SK-N-SH (cell line): Measurements from ENCODE around the gene HOXC5. TPM values are rescaled to one million over a fixed set of nuclear protein-coding genes. Genes with fewer than 3 reads are reported as not detected.

Experiments
- CTCF ChIA-PET: fragments of 300-600, 350-600 bp; formaldehyde crosslinking; extraction: SDS; loops from one replicate; lab custom pipeline; 2021; lab: Yijun Ruan, JAX
- POLR2A ChIA-PET: fragments of 350-600 bp; sonication (Branson Sonifier 250); formaldehyde crosslinking; extraction: SDS; loops from one replicate; lab custom pipeline; 2020; ENCODE audit warnings: antibody characterized with exemption, inconsistent platforms; lab: Yijun Ruan, JAX
- DNase-seq: peaks from one replicate; pipeline ENCODE4 v3.0.0; 2012
- H2AFZ ChIP-seq: fragments of 200-600 bp; sonication (generic); 2 replicates; pipeline ENCODE4 v1.8.1; 2016; ENCODE audit warnings: antibody characterized with exemption, mild to moderate bottlenecking, low read depth
- H3F3A ChIP-seq: fragments of 200-600 bp; sonication (generic); replicated peaks from 2 replicates; pipeline ENCODE3; 2016; ENCODE audit warnings: antibody characterized with exemption, mild to moderate bottlenecking; ENCODE audit not compliant: insufficient read depth
- H3K27ac ChIP-seq, 2 experiments: fragments of 200-500 bp in 1 of 2; fragments of 200-600 bp in 1 of 2; sonication (Bioruptor generic) in 1 of 2; sonication (generic), shearing (Covaris generic) in 1 of 2; 2 replicates each; pipeline versions ENCODE4 v1.5.1 to v1.6.1; 2014 to 2016; ENCODE audit warnings: low read depth in 2 of 2, inconsistent platforms in 1 of 2, low read length in 1 of 2, mild to moderate bottlenecking in 1 of 2, mixed read lengths in 1 of 2
- H3K27me3 ChIP-seq: fragments of 200-600 bp; sonication (generic), shearing (Covaris generic); 2 replicates; pipeline ENCODE4 v1.6.1; 2016; ENCODE audit warnings: mixed run types; ENCODE audit not compliant: insufficient read depth
- H3K36me3 ChIP-seq, 2 experiments: fragments of 200-500 bp in 1 of 2; fragments of 200-600 bp in 1 of 2; sonication (Bioruptor generic) in 1 of 2; sonication (generic) in 1 of 2; replicated peaks in 1 of 2; 2 replicates each; pipeline versions ENCODE3 to v1.5.1; 2014 to 2016; ENCODE audit warnings: low read length in 1 of 2, mild to moderate bottlenecking in 1 of 2; ENCODE audit not compliant: insufficient read depth in 2 of 2, control insufficient read depth in 1 of 2
- H3K4me1 ChIP-seq, 2 experiments: fragments of 200-500 bp in 1 of 2; fragments of 200-600 bp in 1 of 2; sonication (Bioruptor generic) in 1 of 2; sonication (generic), shearing (Covaris generic) in 1 of 2; 2 replicates each; pipeline versions ENCODE4 v1.5.1 to v1.6.1; 2014 to 2016; ENCODE audit warnings: low read depth in 1 of 2, low read length in 1 of 2, mixed run types in 1 of 2; ENCODE audit not compliant: insufficient read depth in 2 of 2, control insufficient read depth in 1 of 2
- H3K4me2 ChIP-seq: fragments of 200-600 bp; sonication (generic), shearing (Covaris generic); 2 replicates; pipeline ENCODE4 v1.6.1; 2017; ENCODE audit warnings: mixed run types
- H3K4me3 ChIP-seq, 2 experiments: fragments of 200-500 bp in 1 of 2; fragments of 200-600 bp in 1 of 2; sonication (Bioruptor generic) in 1 of 2; sonication (generic), shearing (Covaris generic) in 1 of 2; 2 replicates each; pipeline versions ENCODE4 v1.5.1 to v1.8.1; 2014 to 2016; ENCODE audit warnings: low read depth in 2 of 2, inconsistent platforms in 1 of 2, low read length in 1 of 2, mild to moderate bottlenecking in 1 of 2, mixed read lengths in 1 of 2, moderate library complexity in 1 of 2
- H3K79me2 ChIP-seq: fragments of 200-600 bp; sonication (generic); 2 replicates; pipeline ENCODE4 v1.8.1; 2017; ENCODE audit warnings: mild to moderate bottlenecking; ENCODE audit not compliant: insufficient read depth
- H3K9ac ChIP-seq: fragments of 200-600 bp; sonication (generic); 2 replicates; pipeline ENCODE4 v1.6.1; 2017; ENCODE audit warnings: mixed run types
- H3K9me2 ChIP-seq: fragments of 200-600 bp; sonication (generic); 2 replicates; pipeline ENCODE4 v1.6.1; 2017; ENCODE audit warnings: mixed run types
- H3K9me3 ChIP-seq: fragments of 200-600 bp; sonication (generic); 2 replicates; pipeline ENCODE4 v1.6.1; 2017; ENCODE audit warnings: mixed run types, mild to moderate bottlenecking, moderate library complexity
- H4K20me1 ChIP-seq: fragments of 200-600 bp; sonication (generic); 2 replicates; pipeline ENCODE4 v1.6.1; 2017; ENCODE audit warnings: mild to moderate bottlenecking, mixed run types; ENCODE audit not compliant: insufficient read depth
- CHD2 ChIP-seq: fragments of 150-350 bp; IDR thresholded peaks from 2 replicates; pipeline ENCODE4 v1.6.1; 2018; ENCODE audit warnings: low read length; ENCODE audit not compliant: partially characterized antibody
- EP300 ChIP-seq, 2 experiments: IDR thresholded peaks; 2 replicates each; pipeline versions ENCODE4 v1.4.0 to v1.6.1; 2012; ENCODE audit warnings: borderline replicate concordance in 1 of 2, low read depth in 1 of 2, low read length in 1 of 2
- JUND ChIP-seq: IDR thresholded peaks from 2 replicates; pipeline ENCODE4 v1.4.0; 2012
- MAX ChIP-seq: IDR thresholded peaks from 2 replicates; pipeline ENCODE4 v1.4.0; 2012; ENCODE audit warnings: low read depth
- MXI1 ChIP-seq: IDR thresholded peaks from 2 replicates; pipeline ENCODE4 v1.6.1; 2012; ENCODE audit warnings: mild to moderate bottlenecking, low read depth, low read length, improper control_type of control experiment
- NRF1 ChIP-seq: IDR thresholded peaks from 2 replicates; pipeline ENCODE4 v1.6.1; 2012; ENCODE audit warnings: low read depth, mild to moderate bottlenecking, low read length
- PBX3 ChIP-seq: IDR thresholded peaks from 2 replicates; pipeline ENCODE4; 2012
- TAF1 ChIP-seq: IDR thresholded peaks from 2 replicates; pipeline ENCODE4 v1.6.1; 2012; ENCODE audit warnings: low read depth, mild to moderate bottlenecking, low read length, moderate library complexity, borderline replicate concordance
- TCF12 ChIP-seq: IDR thresholded peaks from 2 replicates; pipeline ENCODE4 v1.4.0; 2012
- USF1 ChIP-seq: IDR thresholded peaks from 2 replicates; pipeline ENCODE4 v1.4.0; 2012; ENCODE audit warnings: low read depth, borderline replicate concordance
- USF2 ChIP-seq: fragments of 150-350 bp; IDR thresholded peaks from 2 replicates; pipeline ENCODE4 v1.6.1; 2017; ENCODE audit warnings: antibody characterized with exemption, low read length, low read depth, borderline replicate concordance
- YY1 ChIP-seq: IDR thresholded peaks from 2 replicates; pipeline ENCODE4 v1.4.0; 2012; ENCODE audit warnings: low read depth, mild to moderate bottlenecking
- WGBS: methylation state at CpG from one replicate; pipeline ENCODE4 v1.1.6; 2017; ENCODE audit warnings: low lambda C conversion rate; 5-methylcytosine and 5-hydroxymethylcytosine counted together
- polyA plus RNA-seq, 3 experiments: library from polyadenylated mRNA; depleted of rRNA; stranded (reverse); fragments of >200 nt; gene quantifications; 2 replicates each; pipeline ENCODE4 v1.2.3, GENCODE V29; 2012

Gene HOXC5
- polyA plus RNA-seq, 1 of the 3 experiments (the other 2 are of a cell fraction) = 2.1 TPM

- H3K9me3 ChIP-seq = no peaks in the 10 kb centered on the region
- ChIA-PET CTCF (interaction anchor here (0.7 to 24.5 kb wide), 20 partner anchors 9 to 400 kb away, joined by 3 to 568 read pairs (median 6); partner anchors contain the start of genes HOXC10, HOXC5 and SMUG1), POLR2A (interaction anchor here (0.7 to 2.1 kb wide), 5 partner anchors 11 to 208 kb away, joined by 3 to 5 read pairs (median 3); no protein-coding TSS in a partner anchor)
- peak overlapping the region; percentile 76 to 80 for H3K4me3 ChIP-seq
- H3K4me2 ChIP-seq = peak overlapping the region; percentile 99
- peaks cover 0 to 19% of the 10 kb centered on the region in 2 experiments; a peak in 2 of 4 replicates for H3K4me1 ChIP-seq
- peak; percentile 88 for DNase-seq
- no peaks in the 10 kb centered on the region for H3K9me2 ChIP-seq
- no peaks in the 10 kb centered on the region for H3K79me2 ChIP-seq
- peak overlapping the region; percentile 100 for H2AFZ ChIP-seq
- no peaks in the 10 kb centered on the region for H3K36me3 ChIP-seq
- H3F3A ChIP-seq = no peaks in the 10 kb centered on the region
- no peaks in the 10 kb centered on the region for H4K20me1 ChIP-seq
- under 1% methylated on average over 30 of the region's 35 CpGs for WGBS
- peak overlapping the region in 1 of 2 experiments; percentile 78; a peak in 2 of 4 replicates for H3K27ac ChIP-seq
- peaks cover 29% of the 10 kb centered on the region for H3K27me3 ChIP-seq
- no peak for TF ChIP-seq EP300 (IDR thresholded peaks at IDR 0.05; ENCODE audit: borderline replicate concordance in 1 of 2, low read depth in 1 of 2, low read length in 1 of 2)
- no peak for TF ChIP-seq TCF12
- TF ChIP-seq USF1 = peak; percentile 92
- TF ChIP-seq CHD2 = peak; percentile 46
- no peak for TF ChIP-seq JUND
- TF ChIP-seq MXI1 = 0 out of 2 replicates have a peak, but pooled peaks have one; percentile 12
- TF ChIP-seq USF2 = peak; percentile 75
- TF ChIP-seq PBX3 = peak; percentile 56
- TF ChIP-seq NRF1 = no peak
- H3K9ac ChIP-seq = peak overlapping the region; percentile 89
Observed at GRCh38 chr12:53999559-54000115, 33.2 kb upstream of the HOXC5 start.

- CTCF ChIA-PET = interaction anchor here (0.7 to 24.5 kb wide), 23 partner anchors 9 to 399 kb away, joined by 3 to 568 read pairs (median 5); partner anchors contain the start of genes HOXC10, HOXC5 and SMUG1
- 7% methylated on average over 23 of the region's 87 CpGs for WGBS
- Histone ChIP-seq H3K9me2 (no peaks in the 10 kb centered on the region), H3K4me2 (peak within 1 kb of the TSS; percentile 99), H3K79me2 (no peaks in the 10 kb centered on the region)
- DNase-seq = peak; percentile 75
- TF ChIP-seq EP300 (IDR thresholded peaks at IDR 0.05; ENCODE audit: borderline replicate concordance in 1 of 2, low read depth in 1 of 2, low read length in 1 of 2) = no peak
- TF ChIP-seq YY1 = no peak
- TF ChIP-seq MAX = peak; percentile 71
- 0 out of 2 replicates have a peak, but pooled peaks have one; percentile 8 for TF ChIP-seq TAF1
- TF ChIP-seq, all 33 proteins: peak for 2
- Histone ChIP-seq H3K9me3 (no peaks in the 10 kb centered on the region), H3K27me3 (peaks cover 21% of the 10 kb centered on the region), H2AFZ (peak within 1 kb of the TSS; percentile 100), H3K27ac (peak within 1 kb of the TSS; percentile 24 to 78; a peak in 3 of 4 replicates), H3F3A (no peaks in the 10 kb centered on the region), H3K4me1 (peaks cover 0 to 15% of the 10 kb centered on the region in 2 experiments; a peak in 2 of 4 replicates), H3K9ac (peak within 1 kb of the TSS; percentile 89), H4K20me1 (no peaks in the 10 kb centered on the region), H3K36me3 (no peaks in the 10 kb centered on the region), H3K4me3 (peak within 1 kb of the TSS; percentile 76 to 80)
- POLR2A ChIA-PET = interaction anchor here (0.7 to 2.1 kb wide), 5 partner anchors 12 to 207 kb away, joined by 3 to 5 read pairs (median 3); no protein-coding TSS in a partner anchor
Observed at GRCh38 chr12:54000116-54001114, 32.4 kb upstream of the HOXC5 start, which contains the start of gene HOXC9. TSS of gene HOXC9 (plus strand) at chr12:54000161. CDS start at chr12:54000189, 28 bp downstream.
